HG02981 (cell line): ENCODE measurements around the gene TPRX1.
"Not testable (repeated sequence)": the region's sequence is repeated elsewhere in the genome, so short reads cannot be mapped to it uniquely, and the experiment has no call there.

Experiments
- ATAC-seq: cut with Tn5 transposase; IDR thresholded peaks from one replicate; pipeline ENCODE4 v1.9.1; 2021; ENCODE audit warnings: mild to moderate bottlenecking, moderate library complexity; ENCODE audit not compliant: unreplicated experiment

TPRX1 gene

GRCh38 chr19:47804451-47804850, at the start of gene TPRX1:
Gene TPRX1 (minus strand): TSS chr19:47804551. CDS start chr19:47804539, 12 bp downstream.
- not testable (repeated sequence) for ATAC-seq

DNA sequence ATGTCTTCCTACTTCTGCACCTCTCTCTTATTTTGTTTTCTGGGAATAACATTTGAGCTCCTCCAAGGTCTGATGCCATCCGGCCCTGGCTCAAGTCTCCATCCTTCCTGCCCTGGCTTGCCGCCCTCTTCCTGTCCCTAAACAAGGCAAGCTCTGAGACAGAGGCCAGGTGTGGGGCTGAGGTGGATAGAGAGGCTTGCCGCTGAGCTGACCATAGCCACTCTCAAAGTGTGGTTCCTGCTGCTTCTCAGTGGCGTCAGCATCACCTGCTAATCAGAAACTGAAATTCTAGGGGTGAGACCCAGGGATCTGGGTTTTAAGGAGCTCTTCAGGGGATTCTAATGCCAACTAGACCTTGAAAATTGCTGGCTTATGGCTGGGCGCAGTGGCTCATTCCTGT, 48.7 kb upstream of the TPRX1 start:
- no peak for ATAC-seq

DNA sequence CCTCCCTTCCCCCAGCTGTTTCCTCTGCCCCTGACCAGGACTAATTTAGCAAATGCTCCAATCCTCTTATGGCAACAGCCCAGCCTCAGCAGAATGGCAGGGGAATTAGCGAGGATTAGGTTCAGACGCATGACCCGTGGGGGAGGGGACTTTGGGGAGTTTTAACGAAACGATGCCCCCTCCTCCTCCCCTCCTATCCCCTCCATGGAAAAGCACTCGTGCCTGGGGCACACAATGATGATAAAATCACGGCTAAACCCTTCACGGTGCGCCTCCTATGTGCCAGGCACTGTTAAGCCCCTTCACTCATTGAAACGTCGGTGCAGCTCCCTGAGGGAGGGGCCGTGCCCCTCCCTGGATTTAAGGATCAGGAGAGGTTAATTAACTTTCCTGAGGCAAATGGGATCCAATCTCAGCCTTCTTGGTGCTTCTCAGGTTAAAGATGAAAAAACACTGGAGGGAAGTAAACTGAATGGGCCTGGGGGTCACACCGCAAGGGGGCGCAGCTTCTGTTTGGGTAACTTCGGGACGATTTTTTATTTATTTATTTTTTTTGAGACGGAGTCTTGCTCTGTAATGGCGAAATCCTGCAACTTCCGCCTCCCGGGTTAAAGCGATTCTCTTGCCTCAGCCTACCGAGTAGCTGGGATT, 44.6 kb upstream of the TPRX1 start:
- no peak for ATAC-seq

- no peak for ATAC-seq
These were observed 44.1 kb upstream of the TPRX1 start for GRCh38 chr19:47848425-47848822.

DNA sequence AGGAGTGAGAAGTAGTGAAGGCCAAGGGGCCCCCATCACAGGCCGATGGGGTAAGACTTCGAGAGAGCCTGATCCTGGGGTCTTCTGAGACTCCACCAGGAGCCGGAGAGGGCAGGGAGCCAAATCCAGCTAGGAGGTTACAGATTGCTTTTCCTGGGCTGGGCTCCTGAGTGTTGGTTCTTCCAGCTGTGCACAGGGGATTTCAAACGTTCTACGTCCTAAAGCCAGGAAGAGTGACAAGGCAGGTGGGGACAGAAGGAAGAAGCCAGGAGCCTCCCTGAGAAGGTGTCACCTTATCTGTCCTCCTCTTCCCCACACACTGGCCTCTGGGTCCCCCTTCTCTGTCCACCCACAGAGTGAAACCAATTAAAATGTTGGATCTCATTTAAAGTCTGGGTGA, 38.6 kb upstream of the TPRX1 start:
- ATAC-seq: no peak

- ATAC-seq: no peak
These were observed 35.6 kb upstream of the TPRX1 start for GRCh38 chr19:47839913-47840312.

- ATAC-seq: no peak
These were observed 35.1 kb upstream of the TPRX1 start for GRCh38 chr19:47839411-47839810.

GRCh38 chr19:47836038-47836437, 31.7 kb upstream of the TPRX1 start:
- no peak for ATAC-seq

DNA sequence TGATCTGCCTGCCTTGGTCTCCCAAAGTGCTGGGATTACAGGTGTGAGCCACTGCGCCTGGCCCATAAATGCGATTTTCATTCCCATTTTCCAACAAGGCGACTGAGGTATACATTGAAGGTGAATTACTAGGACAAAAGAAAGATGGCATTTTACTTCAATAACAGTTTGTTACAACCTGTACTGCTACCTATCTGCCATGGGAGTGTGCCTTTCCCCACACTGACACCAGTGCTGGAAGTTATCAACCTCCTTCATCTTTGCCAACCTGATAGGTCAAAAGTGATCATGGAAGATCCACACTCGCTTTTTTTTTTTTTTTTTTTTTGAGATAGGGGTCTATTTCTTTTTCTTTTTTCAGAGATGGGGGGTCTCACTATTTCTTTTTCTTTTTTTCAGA, 28.4 kb upstream of the TPRX1 start:
- ATAC-seq: no peak

DNA sequence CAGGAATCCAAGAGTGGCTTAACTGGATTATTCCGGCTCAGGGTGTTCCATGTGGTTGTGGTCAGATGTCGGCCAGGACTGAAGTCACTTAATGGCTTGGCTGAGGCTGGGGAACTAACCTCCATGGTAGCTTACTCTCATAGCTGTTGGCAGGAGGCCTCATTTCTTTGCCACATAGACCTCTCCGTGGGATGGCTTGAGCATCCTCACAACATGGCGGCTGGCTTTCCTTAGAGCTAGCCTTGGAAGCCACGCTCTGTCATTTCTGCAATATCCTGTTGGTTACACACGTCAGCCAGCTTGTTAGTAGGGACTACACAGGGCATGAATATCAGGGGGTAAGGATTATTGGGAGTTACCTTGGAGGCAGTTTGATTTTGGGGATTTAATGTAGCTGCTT, 22.4 kb upstream of the TPRX1 start:
- no peak for ATAC-seq

- no peak for ATAC-seq
These were observed 20.0 kb upstream of the TPRX1 start for GRCh38 chr19:47824396-47824795.

DNA sequence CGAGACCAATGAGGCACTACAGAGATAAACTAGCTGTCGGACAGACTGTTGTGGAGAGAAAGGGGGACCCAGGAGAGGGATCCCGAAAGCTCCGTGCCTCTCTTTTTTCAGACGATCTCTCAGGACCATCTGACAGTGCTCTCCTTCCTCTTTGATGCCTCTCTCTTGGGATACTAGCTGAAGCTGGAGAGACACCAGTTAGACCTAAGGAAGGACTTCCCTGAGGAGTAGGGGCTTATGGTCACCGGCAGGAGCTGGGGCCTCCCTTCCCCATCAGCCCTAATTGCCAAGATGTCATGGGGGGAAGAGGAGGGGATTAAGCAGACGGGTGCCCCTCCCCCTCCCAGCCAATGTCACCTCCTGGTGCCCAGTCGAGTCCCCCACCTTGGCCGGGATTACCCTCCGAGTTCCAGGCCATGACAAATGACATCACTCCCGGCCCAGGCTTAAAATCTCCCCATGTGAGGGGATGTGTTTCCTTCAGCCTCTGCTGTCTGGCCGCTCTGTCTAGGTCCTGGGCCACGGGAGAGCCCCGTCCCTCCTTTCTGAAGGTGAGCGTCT, 17.2 kb upstream of the TPRX1 start, which contains the start of gene CRX:
Gene CRX (plus strand): TSS at position 478 of the 561 bp plus-strand sequence. CDS start 12,507 bp downstream, outside the sequence.
- ATAC-seq: no peak

DNA sequence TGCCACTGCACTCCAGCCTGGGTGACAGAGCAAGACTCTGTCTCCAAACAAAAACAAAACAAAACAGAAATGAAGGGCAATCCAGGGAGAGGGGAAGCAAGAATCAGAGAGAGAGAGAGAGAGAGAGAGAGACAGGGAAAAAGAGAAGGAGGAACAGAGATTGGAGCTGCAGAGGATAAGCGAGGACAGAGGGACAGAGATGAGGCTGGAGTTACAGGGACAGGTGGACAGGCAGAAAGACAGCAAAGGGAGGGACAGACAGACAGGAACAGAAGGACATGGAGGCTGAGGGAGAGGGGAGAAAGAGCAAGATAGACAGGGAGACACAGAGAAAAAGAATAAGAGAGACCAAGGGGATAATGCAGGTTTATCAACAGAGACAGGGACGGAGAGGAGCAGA, 16.1 kb upstream of the TPRX1 start:
- no peak for ATAC-seq

DNA sequence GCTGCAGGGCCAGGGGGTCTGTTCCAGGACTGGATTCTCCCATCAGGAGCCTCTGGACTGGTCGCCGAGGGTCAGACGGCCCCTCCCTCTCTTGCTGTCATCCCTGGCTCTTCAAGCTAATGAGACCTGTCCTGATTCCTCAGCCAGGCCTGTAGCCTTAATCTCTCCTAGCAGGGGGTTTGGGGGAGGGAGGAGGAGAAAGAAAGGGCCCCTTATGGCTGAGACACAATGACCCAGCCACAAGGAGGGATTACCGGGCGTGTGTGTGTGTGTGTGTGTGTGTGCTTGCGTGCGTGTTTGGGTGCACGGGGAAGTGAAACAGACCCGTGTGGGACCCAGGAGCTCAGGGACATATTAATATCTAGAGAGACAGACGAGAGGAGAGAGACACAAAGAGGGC, 15.5 kb upstream of the TPRX1 start:
- ATAC-seq: no peak

DNA sequence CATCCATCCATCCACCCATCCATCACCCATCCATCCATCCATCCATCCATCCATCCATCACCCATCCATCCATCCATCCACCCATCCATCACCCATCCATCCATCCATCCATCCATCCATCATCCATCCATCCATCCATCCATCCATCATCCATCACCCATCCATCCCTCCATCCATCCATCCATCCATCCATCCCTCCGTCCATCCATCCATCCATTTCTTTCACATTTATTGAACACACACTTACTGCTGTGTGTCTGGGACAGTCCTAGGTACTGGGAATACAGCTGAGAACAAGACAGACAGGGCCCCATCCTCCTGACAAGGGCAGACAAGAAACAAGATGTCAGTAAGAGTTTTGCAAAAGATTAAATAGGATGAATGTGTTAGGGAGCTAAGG, 13.9 kb upstream of the TPRX1 start:
- not testable (repeated sequence) for ATAC-seq

- not testable (repeated sequence) for ATAC-seq
These were observed 11.9 kb upstream of the TPRX1 start for GRCh38 chr19:47816270-47816669.

GRCh38 chr19:47813995-47814328, 9.6 kb upstream of the TPRX1 start:
- ATAC-seq: no peak

GRCh38 chr19:47813304-47813994, 9.1 kb upstream of the TPRX1 start:
- ATAC-seq: no peak

GRCh38 chr19:47806435-47806834, 2.1 kb upstream of the TPRX1 start:
- no peak for ATAC-seq

GRCh38 chr19:47805313-47805712, 962 bp upstream of the TPRX1 start:
- no peak for ATAC-seq

DNA sequence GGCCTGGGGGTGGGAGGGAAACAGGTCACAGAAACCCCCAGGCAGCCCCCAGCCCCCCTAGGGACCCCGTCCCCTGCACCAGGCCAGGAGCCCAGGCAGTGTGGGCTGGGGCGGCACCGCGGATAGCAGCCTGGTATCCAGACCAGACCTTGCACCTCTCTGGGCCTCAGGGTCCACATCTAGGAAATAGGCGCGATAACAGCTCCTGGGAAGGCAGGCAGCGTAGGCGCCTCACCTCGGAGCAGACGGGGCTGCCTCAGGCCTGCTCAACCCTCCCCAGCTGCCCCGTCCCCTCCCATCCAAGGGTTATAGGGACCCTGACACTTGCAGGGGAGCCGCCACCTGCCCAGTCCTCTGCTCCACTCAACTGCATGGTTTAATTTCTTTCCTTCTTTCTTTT, 680 bp downstream of the TPRX1 start:
- not testable (repeated sequence) for ATAC-seq

- not testable (repeated sequence) for ATAC-seq
These were observed 1.2 kb downstream of the TPRX1 start for GRCh38 chr19:47803148-47803547.
